CD4-positive, alpha-beta T cell (primary cell): ENCODE results near the gene TPCN1. TPM values are rescaled to one million over a fixed set of nuclear protein-coding genes. Genes with fewer than 3 reads are reported as not detected.

ENCODE experiments used
- ATAC-seq: fragments of 200-7000 bp; cut with Tn5 transposase; one replicate; pipeline ENCODE4 v1.10.0; 2022; ENCODE audit warnings: mild to moderate bottlenecking; ENCODE audit not compliant: poor library complexity
- CTCF ChIA-PET: fragments of 350-600 bp; sonication (Branson Sonifier 250); formaldehyde crosslinking; loops from one replicate; lab custom pipeline; 2021; ENCODE audit warnings: antibody characterized with exemption, inconsistent platforms; lab: Charles Lee
- POLR2A ChIA-PET: fragments of 350-600 bp; sonication (Branson Sonifier 250); formaldehyde crosslinking; loops from one replicate; lab custom pipeline; 2021; ENCODE audit warnings: antibody characterized with exemption, inconsistent platforms; lab: Charles Lee
- DNase-seq, 14 experiments: peaks; one replicate each; pipeline ENCODE4 v3.0.0-alpha.2; 2013 to 2020; ENCODE audit warnings: mixed read lengths in 2 of 14
- H3K27ac ChIP-seq, 2 donors: one replicate each; pipeline versions ENCODE4 v1.5.1 to v1.7.0; 2013; ENCODE audit warnings: low read length in 2 of 2, low read depth in 1 of 2, mild to moderate bottlenecking in 1 of 2
- H3K27me3 ChIP-seq, 2 experiments: 1 replicate in 1 of 2; 2 replicates in 1 of 2; pipeline versions ENCODE4 v1.6.1 to v1.7.0; 2013; ENCODE audit warnings: low read length in 2 of 2, control low read depth in 1 of 2, mild to moderate bottlenecking in 1 of 2, moderate library complexity in 1 of 2; ENCODE audit not compliant: insufficient read depth in 2 of 2, control insufficient read depth in 1 of 2
- H3K36me3 ChIP-seq: one replicate; pipeline ENCODE4 v1.6.1; 2013; ENCODE audit warnings: low read length, control low read depth; ENCODE audit not compliant: insufficient read depth
- H3K4me1 ChIP-seq: one replicate; pipeline ENCODE4 v1.6.1; 2013; ENCODE audit warnings: low read length, control low read depth; ENCODE audit not compliant: insufficient read depth
- H3K4me3 ChIP-seq: one replicate; pipeline ENCODE4 v1.5.1; 2013; ENCODE audit warnings: mild to moderate bottlenecking, low read length, moderate library complexity
- H3K9me3 ChIP-seq, 2 experiments: 1 replicate in 1 of 2; 2 replicates in 1 of 2; pipeline versions ENCODE4 v1.6.1 to v1.7.0; 2013; ENCODE audit warnings: low read length in 2 of 2, mild to moderate bottlenecking in 2 of 2, control low read depth in 1 of 2, moderate library complexity in 1 of 2; ENCODE audit not compliant: control insufficient read depth in 1 of 2, insufficient read depth in 1 of 2
- H3K27ac Mint-ChIP-seq: one replicate; pipeline ENCODE4 v1.8.0; 2020; ENCODE audit warnings: mixed read lengths
- H3K27me3 Mint-ChIP-seq: one replicate; pipeline ENCODE4 v1.8.0; 2021; ENCODE audit warnings: mixed read lengths
- H3K36me3 Mint-ChIP-seq: one replicate; pipeline ENCODE4 v1.8.0; 2021; ENCODE audit warnings: low read depth, mixed read lengths
- H3K4me1 Mint-ChIP-seq: one replicate; pipeline ENCODE4 v1.8.0; 2021; ENCODE audit warnings: low read depth, mixed read lengths
- H3K4me3 Mint-ChIP-seq: one replicate; pipeline ENCODE4 v1.8.0; 2020; ENCODE audit warnings: mild to moderate bottlenecking, mixed read lengths
- H3K9me3 Mint-ChIP-seq: one replicate; pipeline ENCODE4 v1.8.0; 2020; ENCODE audit warnings: mixed read lengths
- CTCF ChIP-seq: fragments of 200-600 bp; IDR thresholded peaks from one replicate; pipeline ENCODE4 v1.8.0; 2022; ENCODE audit warnings: antibody characterized with exemption, mild to moderate bottlenecking
- intact Hi-C, 2 experiments: fragments of 100-400 bp; cut with DNase I in 1 of 2; cut with micrococcal nuclease in 1 of 2; formaldehyde crosslinking; loops; one replicate each; pipeline versions ENCODE4 v1.15.1 to v1.9.0; 2023 to 2025; cut with DNase I, micrococcal nuclease
- total RNA-seq, 174 experiments: library from RNA in 2 of 174; stranded (reverse) in 2 of 174; gene quantifications; one replicate each; pipeline ENCODE4 v1.2.3 and lab custom pipeline; 2021 to 2026

Gene TPCN1
- total RNA-seq, 2 experiments from 2014 or later: 52.4 to 59.7 TPM

GRCh38 chr12:113291586-113291985 is 70.3 kb downstream of the TPCN1 start:
- Mint-ChIP-seq H3K27ac (peak overlapping the region; percentile 25), H3K4me1 (no peaks in the 10 kb centered on the region), H3K27me3 (no peaks in the 10 kb centered on the region), H3K9me3 (no peaks in the 10 kb centered on the region), H3K36me3 (peaks cover 69% of the 10 kb centered on the region), H3K4me3 (no peak overlapping the region)
- POLR2A ChIA-PET: no interaction called here
- no peak overlapping the region for H3K27ac ChIP-seq
- no peaks in the 10 kb centered on the region for H3K27me3 ChIP-seq
- no peak overlapping the region for H3K4me3 ChIP-seq
- H3K36me3 ChIP-seq: peaks cover 63% of the 10 kb centered on the region
- ATAC-seq (no peak), DNase-seq (no peak)
- no peak for TF ChIP-seq CTCF
- intact Hi-C loops: no loop called here
- no peaks in the 10 kb centered on the region for H3K9me3 ChIP-seq
- no peaks in the 10 kb centered on the region for H3K4me1 ChIP-seq
- CTCF ChIA-PET: no interaction called here

DNA sequence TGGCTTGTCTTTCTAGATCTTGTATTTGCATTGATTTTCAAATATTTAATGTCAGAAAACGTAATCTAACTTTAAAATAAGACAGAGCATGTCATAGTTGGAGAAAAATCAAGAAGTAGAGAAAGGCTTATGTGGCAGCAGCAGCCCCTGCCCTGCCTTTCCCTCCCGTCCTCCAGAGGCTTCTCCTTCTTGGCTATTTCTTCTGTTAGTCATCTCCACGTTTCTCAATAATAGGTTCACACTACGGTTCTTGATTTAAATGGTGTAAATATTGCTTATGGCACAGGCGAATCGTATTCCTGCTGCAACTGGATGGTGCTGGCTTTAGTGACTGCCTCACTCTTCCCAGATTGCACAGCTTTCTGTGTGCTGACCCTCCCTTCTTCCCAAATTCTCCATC is 70.8 kb downstream of the TPCN1 start:
- DNase-seq (no peak), ATAC-seq (no peak)
- H3K27me3 ChIP-seq: no peaks in the 10 kb centered on the region
- peak overlapping the region; percentile 25 for H3K27ac Mint-ChIP-seq
- no peak overlapping the region for H3K4me3 ChIP-seq
- CTCF ChIA-PET: no interaction called here
- H3K4me1 ChIP-seq: no peaks in the 10 kb centered on the region
- peaks cover 65% of the 10 kb centered on the region for H3K36me3 ChIP-seq
- intact Hi-C loops: no loop called here
- H3K9me3 Mint-ChIP-seq: no peaks in the 10 kb centered on the region
- no peak overlapping the region for H3K27ac ChIP-seq
- no peak overlapping the region for H3K4me3 Mint-ChIP-seq
- no peak for TF ChIP-seq CTCF
- H3K9me3 ChIP-seq: no peaks in the 10 kb centered on the region
- H3K36me3 Mint-ChIP-seq: peaks cover 74% of the 10 kb centered on the region
- H3K4me1 Mint-ChIP-seq: no peaks in the 10 kb centered on the region
- POLR2A ChIA-PET: no interaction called here
- H3K27me3 Mint-ChIP-seq: no peaks in the 10 kb centered on the region

- H3K36me3 ChIP-seq: peaks cover 63% of the 10 kb centered on the region
- no peaks in the 10 kb centered on the region for H3K4me1 ChIP-seq
- POLR2A ChIA-PET: no interaction called here
- no peak overlapping the region for H3K4me3 ChIP-seq
- ATAC-seq (no peak), DNase-seq (no peak)
- Mint-ChIP-seq H3K36me3 (peaks cover 75% of the 10 kb centered on the region), H3K27me3 (no peaks in the 10 kb centered on the region), H3K4me3 (no peak overlapping the region), H3K4me1 (no peaks in the 10 kb centered on the region), H3K9me3 (no peaks in the 10 kb centered on the region), H3K27ac (peak overlapping the region; percentile 25)
- intact Hi-C loops: no loop called here
- TF ChIP-seq CTCF: no peak
- H3K27ac ChIP-seq: no peak overlapping the region
- CTCF ChIA-PET: no interaction called here
- H3K27me3 ChIP-seq: no peaks in the 10 kb centered on the region
- H3K9me3 ChIP-seq: no peaks in the 10 kb centered on the region
These were observed 71.3 kb downstream of the TPCN1 start for GRCh38 chr12:113292547-113292946.
